GM18511 (cell line): ENCODE measurements around the gene TCF15.

Experiments used
- ATAC-seq: cut with Tn5 transposase; IDR thresholded peaks from one replicate; pipeline ENCODE4 v1.9.1; 2021; ENCODE audit warnings: mild to moderate bottlenecking, moderate library complexity; ENCODE audit not compliant: unreplicated experiment

The TCF15 gene

GRCh38 chr20:558117-558516, 52.0 kb downstream of the TCF15 start:
- ATAC-seq = no peak

- ATAC-seq = no peak
Measured at GRCh38 chr20:556984-557383, 53.1 kb downstream of the TCF15 start.

GRCh38 chr20:555976-556385, 54.1 kb downstream of the TCF15 start:
- no peak for ATAC-seq
